Activated CD8-positive, alpha-beta memory T cell treated with anti-CD3 and anti-CD28 coated beads, Interleukin-2, amount 50 U/mL, for 48 hours (primary cell): ENCODE data around the gene NTN3.
"Not testable (repeated sequence)": the region's sequence is repeated elsewhere in the genome, so short reads cannot be mapped to it uniquely, and the experiment has no call there.

Experiments
- DNase-seq: peaks from one replicate; pipeline ENCODE4 v3.0.0-alpha.2; 2020

NTN3 gene

DNA sequence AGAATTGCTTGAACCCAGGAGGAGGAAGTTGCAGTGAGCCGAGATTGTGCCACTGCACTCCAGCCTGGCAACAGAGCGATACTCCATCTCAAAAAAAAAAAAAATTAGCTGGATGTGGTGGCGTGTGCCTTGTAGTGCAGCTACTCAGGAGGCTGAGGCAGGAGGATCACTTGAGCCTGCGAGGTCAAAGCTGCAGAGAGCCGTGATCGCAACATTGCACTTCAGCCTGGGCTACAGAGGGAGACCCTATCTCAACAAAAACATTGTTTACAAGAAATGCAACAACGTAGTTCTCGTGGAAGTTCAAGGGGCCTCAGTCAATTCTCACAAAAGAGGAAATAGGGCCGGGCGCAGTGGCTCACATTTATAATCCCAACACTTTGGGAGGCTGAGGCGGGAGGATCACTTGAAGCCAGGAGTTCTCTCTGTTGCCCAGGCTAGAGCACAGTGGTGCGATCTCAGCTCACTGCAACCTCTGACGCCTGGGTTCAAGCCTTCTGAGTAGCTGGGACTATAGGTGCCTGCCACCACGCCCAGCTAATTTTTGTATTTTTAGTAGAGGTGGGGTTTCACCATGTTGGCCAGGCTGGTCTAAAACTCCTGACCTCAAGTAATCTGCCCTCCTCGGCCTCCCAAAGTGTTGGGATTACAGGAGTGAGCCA, 29.8 kb upstream of the NTN3 start:
- not testable (repeated sequence) for DNase-seq

DNA sequence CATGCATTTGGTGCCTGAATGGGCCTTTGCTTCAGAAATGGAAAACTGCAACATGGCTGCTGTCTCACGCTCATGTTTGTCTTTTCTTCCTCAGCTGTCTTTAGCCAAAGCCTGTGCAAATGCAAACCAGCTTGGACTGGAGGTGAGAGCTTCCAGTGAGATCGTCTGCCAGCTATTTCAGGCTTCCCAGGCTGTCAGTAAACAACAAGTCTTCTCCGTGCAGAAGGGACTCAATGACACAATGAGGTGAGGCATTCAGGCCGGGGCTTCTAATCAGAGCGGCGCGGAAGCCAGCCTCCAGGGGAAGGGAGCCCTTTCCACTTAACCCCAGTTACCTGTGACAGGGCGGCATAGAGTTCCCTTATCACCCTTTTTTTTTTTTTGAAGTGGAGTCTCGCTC, 27.5 kb upstream of the NTN3 start:
- DNase-seq, result no peak

DNA sequence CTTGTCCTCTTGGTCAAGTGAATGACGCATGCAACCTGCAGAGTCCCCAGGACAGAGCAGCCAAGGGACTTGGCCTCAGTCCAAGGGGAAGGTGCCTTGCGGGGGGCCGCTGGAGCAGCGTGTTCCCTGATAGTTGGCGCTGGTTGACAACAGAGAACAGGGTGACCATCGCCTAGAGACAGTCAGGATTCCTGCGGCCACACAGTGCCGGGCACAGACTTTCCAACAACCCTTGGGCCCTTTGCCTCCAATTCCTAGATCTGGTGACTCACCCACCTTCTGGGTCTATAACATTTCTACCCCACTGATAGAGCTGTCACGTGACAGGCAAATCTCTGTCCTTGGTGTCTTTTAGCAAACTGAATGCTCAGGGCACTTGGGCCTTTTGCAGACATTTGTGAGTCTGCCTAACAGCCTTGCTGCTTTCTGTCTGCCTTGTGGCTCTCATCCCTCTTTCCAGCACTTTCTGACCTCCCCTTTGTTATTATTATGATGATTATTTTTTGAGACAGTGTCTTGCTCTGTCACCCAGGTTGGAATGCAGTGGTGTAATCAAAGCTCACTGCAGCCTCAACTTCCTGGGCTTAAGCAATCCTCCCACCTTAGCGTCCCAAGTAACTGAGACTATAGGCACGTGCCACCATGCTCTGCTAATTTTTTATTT, 23.0 kb upstream of the NTN3 start:
- DNase-seq, result no peak

DNA sequence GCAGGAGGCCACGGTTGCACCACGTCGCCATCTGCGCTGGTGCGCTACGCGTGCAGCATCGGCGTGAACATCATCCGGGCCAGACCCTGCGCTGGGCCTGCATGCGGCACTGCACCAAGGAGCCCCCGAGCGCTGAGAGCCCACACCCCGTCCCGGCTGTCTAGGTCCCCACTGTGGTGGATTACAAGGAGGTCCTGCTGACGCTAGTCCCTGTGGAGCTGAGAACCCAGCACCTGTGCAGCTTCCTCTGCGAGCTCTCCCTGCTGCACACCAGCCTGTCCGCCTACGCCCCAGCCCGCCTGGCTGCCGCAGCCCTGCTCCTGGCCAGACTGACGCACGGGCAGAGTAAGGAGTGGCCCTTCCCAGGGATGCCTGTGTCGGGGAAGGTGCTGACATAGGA, 22.0 kb upstream of the NTN3 start:
- no peak for DNase-seq

DNA sequence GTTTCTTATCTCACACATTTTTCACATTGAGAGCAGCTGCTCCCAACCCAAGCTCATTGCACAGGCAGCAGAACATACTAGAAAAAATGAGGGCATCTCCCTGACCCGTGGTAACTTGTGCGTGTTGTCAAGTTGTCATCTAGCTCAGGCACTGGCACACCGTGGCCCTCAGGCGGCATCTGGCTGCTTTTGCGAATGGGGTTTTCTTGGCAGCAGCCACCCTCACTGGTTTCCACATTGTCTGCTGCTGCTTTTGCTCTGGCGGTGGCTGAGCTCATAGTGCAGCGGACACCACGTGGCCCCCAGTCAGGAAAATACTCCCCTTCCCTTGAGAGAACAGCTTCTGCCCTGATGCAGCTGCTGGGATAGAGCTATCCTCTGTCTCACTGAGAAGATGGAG, 20.6 kb upstream of the NTN3 start:
- no peak for DNase-seq

DNA sequence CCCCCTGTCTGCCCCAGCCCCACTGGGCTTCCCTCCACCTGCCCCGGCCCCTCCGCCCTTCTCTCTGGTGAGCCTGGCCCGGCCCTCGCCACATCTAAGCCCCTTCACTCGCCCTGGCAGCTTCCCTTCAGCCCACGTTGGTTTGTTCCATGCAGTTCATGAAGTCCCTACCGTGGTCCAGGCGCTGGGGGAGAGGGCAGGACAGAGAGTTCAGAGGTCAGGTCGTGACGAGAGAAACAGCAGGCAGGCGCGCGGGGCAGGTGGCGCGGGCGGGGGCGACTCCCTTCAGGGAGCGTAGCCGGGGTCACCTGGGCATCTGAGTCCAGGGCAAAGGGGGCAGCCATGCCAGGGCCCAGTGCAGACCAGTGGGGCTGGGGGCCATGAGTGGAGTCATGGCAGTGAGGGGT, 20.1 kb upstream of the NTN3 start:
- DNase-seq, result no peak

DNA sequence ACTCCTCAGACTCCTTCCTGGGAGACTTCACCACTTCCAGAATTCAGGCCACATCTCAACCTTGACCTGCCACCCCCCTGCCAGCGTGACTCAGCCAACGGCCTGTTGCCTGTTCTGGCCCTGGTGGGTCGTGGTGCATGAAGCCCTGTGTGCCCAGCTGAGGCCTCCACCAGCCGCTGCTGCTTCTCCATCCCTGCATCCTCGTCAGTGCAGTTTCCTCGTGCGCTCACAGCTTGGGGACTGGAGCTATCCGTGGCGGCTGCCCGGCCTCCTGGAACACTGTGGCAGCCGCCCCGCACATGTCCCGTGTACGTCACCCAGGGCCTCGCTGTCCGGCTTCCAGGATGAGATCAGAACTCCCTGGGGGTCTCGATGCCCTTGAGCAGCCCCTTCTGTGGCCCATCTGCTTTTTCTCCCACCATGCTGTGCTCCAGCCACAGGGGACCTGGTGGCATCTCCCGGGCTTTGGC, 19.2 kb upstream of the NTN3 start:
- no peak for DNase-seq

DNA sequence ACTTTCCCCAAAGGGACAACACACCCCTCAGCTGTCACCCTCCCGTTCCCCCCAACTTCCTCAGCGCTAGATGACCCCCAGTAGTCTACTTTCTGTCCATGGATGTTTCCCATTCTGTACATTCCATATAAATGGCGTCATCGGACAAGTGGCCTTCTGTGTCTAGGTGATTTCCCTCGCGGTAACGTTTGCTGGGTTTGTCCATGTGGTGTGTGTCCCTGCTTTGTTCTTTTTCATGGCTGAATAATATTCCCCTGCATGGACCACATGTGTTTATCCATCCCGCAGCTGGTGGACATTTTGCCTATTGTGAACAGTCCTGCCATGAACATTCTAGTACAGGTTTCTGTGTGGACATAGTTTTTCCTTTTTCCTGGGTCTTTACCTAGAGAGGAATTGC, 18.4 kb upstream of the NTN3 start:
- no peak for DNase-seq

DNA sequence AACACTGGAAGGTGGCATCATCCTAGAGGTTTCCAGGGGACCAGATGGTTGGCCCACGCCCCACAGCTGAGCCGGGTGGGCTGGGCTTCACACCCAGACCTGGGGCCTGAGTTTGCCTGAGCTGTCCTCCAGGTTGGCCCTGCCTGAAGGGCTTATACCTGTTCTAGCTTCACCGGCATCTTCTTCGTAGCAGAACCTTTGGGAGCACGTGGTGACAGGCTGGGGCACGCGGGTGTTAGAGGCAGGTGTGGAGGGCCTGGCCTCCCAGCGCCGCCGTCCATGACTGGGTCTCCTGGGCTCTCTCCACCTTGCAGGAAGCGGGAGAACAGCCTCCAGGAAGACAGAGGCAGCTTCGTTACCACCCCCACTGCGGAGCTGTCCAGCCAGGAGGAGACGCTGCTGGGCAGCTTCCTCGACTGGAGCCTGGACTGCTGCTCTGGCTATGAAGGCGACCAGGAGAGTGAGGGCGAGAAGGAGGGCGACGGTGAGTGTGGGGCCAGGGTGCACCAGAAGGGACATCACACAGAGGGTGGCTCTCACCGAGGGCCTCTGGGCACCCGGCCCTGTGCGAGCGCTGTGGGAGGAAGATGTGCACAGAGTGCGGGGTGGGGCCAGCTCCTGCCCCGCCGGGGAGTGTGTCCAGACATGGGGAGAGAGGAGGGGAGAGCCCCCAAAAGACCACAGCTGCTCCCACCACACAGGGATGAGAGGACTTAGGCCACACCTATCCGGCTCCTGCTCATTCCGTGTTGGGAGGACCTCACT, 15.8 kb upstream of the NTN3 start:
- DNase-seq, result no peak

DNA sequence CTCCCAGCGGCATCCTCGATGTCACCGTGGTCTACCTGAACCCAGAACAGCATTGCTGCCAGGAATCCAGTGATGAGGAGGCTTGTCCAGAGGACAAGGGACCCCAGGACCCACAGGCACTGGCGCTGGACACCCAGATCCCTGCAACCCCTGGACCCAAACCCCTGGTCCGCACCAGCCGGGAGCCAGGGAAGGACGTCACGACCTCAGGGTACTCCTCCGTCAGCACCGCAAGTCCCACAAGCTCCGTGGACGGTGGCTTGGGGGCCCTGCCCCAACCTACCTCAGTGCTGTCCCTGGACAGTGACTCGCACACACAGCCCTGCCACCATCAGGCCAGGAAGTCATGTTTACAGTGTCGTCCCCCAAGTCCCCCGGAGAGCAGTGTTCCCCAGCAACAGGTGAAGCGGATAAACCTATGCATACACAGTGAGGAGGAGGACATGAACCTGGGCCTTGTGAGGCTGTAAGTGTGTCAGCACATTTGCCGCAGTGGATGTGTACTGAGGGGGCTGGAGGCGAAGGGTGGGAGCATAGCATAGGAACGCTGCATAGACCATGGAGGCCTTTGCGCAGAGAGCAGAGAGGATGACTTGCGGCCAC, 14.4 kb upstream of the NTN3 start:
- DNase-seq, result no peak

DNA sequence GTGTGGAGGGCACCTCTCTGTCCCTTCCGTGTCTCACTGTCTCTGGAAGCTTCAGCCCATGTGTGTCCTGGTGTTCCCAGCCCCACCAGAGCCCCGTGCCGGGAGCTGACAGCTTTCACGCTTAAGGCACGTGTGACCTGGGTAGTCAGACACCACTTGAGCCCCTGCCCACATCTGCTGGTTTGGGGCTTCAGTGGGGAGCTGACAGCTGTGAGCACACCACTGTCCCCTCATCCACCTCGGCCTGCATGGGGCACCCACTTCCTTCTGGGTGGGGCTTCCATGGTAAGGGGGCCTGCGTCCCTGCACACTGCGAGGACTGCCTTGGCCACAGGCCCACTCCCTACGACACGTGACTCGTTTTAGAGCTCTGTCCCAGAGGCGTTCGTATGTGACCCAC, 13.8 kb upstream of the NTN3 start:
- DNase-seq, result no peak

DNA sequence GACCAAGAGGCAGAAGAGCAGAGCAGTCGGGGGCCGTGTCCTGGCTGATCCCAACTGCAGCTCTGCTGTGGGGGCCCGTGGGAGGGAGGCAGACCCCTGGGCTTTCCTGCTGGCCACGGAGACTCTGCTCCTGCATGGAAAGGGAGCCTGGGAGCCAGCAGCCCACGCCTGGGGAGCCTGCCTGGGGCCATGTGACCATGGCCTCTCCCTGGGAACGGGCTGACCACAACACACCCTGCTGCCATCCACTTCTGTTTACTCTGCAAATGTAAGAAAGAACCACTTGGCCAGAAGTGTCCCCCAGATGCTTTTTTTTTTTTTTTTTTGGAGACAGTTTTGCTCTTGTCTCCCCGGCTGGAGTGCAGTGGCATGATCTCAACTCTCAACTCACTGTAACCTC, 13.2 kb upstream of the NTN3 start:
- no peak for DNase-seq

DNA sequence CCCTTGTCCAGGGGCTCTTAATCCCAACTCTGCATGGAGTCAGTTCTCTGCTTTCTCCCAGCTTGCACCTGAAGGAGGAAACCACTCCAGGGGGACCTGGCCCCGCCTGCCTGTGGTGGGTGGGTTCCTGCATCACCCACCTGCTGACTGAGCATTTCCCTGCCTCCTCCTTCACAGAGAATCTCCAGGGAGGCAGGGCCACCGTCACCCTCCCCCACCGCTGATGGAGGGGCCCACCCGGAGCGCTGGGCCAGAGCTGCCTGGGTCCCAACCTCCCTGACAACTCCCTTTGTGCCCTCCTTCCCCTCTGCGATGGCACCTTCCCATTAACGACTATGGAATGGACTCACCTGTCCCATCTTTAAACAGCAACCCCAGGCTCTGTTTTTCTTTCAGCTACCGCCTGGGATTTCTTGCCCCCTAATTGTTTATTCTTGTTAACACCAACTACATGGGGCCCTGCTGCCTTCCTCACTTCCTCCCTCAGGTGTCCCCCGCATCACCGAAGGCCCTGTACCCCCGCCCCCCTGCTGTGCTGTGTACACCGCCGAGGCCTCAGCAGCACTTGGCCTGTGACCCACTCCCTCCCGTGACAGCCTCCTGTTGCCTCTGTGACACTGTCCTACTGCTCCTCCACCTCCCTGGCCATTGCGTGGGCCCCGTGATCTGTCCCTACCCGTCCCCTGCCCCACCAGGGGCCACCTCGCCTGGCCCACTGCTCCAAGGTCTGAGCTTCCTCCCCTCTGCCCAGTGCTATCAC, 12.0 kb upstream of the NTN3 start:
- no peak for DNase-seq

DNA sequence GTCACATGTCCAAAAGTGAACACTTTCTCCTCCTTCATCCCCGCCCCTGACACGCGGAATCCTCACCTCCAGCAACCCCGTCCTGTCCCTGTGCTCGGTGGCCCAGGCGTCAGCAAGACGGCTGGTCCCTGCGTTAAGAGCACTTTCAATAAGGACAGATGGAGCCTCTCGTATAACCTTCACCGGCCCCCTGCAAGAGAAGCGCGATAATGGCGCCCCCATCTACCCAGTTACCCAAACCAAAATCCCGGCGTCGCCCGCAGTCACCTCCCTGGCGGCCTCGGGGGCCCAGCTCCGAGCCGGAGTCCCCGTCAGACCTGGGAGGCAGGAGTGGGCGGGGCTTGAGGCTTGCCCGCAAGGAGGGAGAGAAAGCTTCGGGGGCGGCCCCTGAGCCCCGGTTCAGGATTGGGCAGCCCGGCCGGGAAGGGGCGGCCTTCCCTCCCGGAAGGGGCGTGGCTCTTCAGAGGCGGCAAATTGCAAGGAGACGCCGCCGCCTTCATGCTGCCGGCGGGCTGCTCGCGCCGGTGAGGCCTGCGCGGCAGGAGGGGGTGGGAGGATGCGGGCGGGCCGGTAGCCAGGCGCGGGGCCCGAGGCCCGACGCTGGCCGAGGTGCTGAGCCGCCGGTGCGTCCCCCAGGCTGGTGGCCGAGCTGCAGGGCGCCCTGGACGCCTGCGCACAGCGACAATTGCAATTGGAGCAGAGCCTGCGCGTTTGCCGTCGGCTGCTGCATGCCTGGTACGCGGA, 11.3 kb upstream of the NTN3 start, which contains the start of gene TEDC2:
TEDC2 (plus strand) TSS at position 463 of the 744 bp plus-strand sequence; CDS start at position 499, 36 bp downstream.
- DNase-seq, result peak; percentile 97

DNA sequence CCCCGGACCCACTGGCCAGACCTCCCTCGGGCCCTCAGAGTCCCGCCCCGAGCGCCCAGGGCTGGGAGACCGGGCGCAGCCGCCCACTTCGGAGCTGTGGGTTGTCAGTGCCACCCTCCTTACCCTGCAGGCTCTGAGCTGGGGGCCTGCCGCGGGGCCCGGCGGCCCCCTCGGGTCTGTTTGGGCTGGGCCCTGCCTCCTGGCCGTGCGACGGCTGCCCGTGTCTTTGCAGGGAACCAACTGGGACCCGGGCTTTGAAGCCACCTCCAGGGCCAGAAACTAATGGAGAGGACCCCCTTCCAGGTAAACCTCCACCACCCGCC, 10.7 kb upstream of the NTN3 start:
- DNase-seq, result no peak

DNA sequence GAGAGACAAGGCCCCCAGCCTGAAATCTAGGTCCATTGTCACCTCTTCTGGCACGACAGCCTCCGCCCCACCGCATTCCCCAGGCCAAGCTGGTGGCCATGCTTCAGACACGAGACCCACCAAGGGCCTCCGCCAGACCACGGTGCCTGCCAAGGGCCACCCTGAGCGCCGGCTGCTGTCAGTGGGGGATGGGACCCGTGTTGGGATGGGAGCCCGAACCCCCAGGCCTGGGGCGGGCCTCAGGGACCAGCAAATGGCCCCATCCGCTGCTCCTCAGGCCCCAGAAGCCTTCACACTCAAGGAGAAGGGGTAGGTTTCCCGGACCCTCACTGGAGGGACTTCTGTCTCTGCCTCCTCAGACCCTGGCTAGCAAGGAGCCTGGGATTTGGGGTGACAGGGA, 10.2 kb upstream of the NTN3 start:
- DNase-seq, result no peak

DNA sequence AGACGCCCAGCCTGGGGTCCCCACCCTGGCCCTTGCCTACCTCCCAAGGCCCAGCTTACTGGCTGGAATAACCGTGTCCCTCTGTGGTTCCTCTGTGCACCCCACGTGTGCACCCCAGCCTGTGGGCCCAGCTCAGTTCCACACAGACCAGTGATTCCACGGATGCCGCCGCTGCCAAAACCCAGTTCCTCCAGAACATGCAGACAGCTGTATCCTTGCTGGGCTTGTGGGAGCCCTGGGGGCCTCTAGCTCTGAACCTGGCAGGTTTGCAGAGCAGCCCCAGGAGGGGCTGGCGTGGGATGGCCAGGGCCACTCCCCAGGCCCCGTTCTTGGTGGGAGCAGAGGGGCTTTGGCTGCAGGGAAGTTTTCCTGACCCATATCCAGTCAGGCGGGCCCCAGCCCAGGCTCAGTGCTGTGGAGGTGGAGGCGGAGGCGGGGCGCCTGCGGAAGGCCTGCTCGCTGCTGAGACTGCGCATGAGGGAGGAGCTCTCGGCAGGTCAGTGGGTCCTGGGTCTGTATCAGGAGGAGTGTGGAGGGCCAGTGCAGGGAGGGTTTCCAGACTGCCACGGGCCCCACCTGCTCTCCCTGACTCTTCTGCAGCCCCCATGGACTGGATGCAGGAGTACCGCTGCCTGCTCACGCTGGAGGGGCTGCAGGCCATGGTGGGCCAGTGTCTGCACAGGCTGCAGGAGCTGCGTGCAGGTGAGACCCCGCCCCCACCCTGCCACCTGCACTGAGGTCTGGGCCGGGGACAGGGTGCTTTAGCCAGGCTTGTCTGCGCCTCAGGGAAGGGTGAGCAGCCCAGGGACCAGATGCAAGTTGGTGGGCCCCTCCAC, 8.8 kb upstream of the NTN3 start:
- no peak for DNase-seq

DNA sequence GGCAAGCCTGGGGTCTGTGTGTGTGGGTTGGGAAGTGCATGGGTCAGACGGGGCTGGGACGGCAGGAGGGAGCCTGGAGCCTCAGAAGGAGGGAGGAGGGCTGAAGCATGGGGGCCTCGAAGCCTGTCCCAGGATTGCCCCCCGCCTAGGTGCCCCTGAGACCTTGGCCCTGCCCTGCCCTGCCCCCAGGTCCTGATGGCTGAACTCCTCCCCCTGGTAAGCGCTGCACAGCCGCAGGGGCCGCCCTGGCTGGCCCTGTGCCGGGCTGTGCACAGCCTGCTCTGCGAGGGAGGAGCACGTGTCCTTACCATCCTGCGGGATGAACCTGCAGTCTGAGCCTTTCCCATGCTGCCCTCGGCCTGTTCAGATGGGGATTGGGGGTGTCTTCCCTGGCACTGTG, 6.8 kb upstream of the NTN3 start:
- no peak for DNase-seq

DNA sequence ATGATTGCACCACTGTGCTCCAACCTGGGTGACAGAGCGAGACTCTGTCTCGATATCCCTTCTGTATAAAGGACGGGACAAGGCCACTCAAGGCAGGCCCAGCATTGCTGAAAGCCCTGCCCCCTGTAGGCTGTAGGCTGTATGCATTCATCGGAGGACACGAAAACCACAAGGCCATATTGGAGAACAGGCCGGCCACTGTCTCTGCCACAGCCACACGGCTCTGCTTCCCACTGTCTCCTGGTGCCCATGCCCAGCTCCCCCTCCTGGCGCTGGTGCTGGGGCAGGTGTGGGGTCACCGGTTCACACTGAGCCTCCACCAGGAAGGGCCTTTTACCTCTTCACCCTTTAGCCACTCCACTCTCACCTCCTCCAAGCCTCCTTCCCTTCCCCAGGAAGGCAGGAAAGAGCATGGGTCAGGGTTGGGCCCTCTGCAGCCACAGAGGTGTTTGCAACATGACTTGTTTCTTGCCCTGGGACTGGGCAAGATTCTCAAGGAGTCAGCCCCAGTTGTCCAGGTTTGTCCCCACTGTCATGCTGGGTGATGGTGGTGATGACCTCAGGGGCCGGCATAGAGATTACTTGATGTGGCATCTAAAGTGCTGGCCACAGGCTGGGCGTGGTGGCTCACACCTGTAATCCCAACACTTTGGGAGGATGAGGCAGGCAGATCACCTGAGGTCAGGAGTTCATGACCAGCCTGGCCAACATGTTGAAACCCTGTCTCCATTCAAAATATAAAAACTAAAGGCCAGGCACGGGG, 5.3 kb upstream of the NTN3 start:
- no peak for DNase-seq
